Chondrocyte (in vitro differentiated cells): ENCODE measurements around the gene AIF1L. TPM values are rescaled to one million over a fixed set of nuclear protein-coding genes. Genes with fewer than 3 reads are reported as not detected.
"Not testable (repeated sequence)": the region's sequence is repeated elsewhere in the genome, so short reads cannot be mapped to it uniquely, and the experiment has no call there.

Source experiments
- DNase-seq: peaks from one replicate; pipeline ENCODE4 v3.0.0; 2021; ENCODE audit warnings: mixed read lengths, low spot score
- H3K27ac Mint-ChIP-seq: one replicate; pipeline ENCODE4 v1.8.0; 2021; ENCODE audit warnings: mild to moderate bottlenecking, moderate library complexity, mixed read lengths; ENCODE audit not compliant: unreplicated experiment
- H3K27me3 Mint-ChIP-seq: 2 replicates; pipeline ENCODE4 v1.8.0; 2021; ENCODE audit warnings: low read depth, mixed read lengths
- H3K36me3 Mint-ChIP-seq: 2 replicates; pipeline ENCODE4 v1.8.0; 2021; ENCODE audit warnings: low read depth, mixed read lengths
- H3K4me1 Mint-ChIP-seq: 2 replicates; pipeline ENCODE4 v1.8.0; 2021; ENCODE audit warnings: low read depth, mild to moderate bottlenecking, mixed read lengths
- H3K4me3 Mint-ChIP-seq: one replicate; pipeline ENCODE4 v1.8.0; 2021; ENCODE audit warnings: mild to moderate bottlenecking, moderate library complexity, mixed read lengths; ENCODE audit not compliant: unreplicated experiment
- H3K9me3 Mint-ChIP-seq: 2 replicates; pipeline ENCODE4 v1.8.0; 2021; ENCODE audit warnings: low read depth, mixed read lengths
- CTCF ChIP-seq: fragments of 200-600 bp; sonication (generic); IDR thresholded peaks from 2 replicates; pipeline ENCODE4 v1.5.0; 2021; ENCODE audit warnings: antibody characterized with exemption, mild to moderate bottlenecking, moderate library complexity
- total RNA-seq: library from RNA; stranded (reverse); gene quantifications from 3 replicates; pipeline ENCODE4 v1.2.1, GENCODE V29; 2021

AIF1L gene
- total RNA-seq, 1 donor from 2014 or later = 30.1 TPM

DNA sequence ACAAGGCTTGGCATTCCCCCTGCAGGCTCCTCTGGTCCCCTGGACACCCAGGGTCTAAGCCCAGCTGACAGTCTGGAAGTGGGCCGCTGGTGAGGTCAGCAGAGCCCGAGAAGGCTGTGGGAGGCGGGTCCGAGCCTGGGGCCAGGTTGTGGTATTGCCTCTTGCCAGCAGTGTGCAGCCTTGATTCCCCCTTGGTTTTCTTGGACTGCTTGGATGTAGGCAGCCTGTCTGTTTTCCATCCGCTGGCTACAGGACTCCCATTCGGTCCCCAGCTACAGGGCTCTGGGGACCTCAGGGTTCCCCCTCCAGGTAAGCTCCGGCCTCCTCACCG is 1.6 kb downstream of the AIF1L start:
- Mint-ChIP-seq H3K9me3 (no peaks in the 10 kb centered on the region), H3K27me3 (peaks cover 6% of the 10 kb centered on the region), H3K4me1 (peaks cover 52% of the 10 kb centered on the region), H3K36me3 (no peaks in the 10 kb centered on the region), H3K4me3 (peak overlapping the region; percentile 71), H3K27ac (no peak overlapping the region)
- no peak for TF ChIP-seq CTCF
- DNase-seq = no peak

DNA sequence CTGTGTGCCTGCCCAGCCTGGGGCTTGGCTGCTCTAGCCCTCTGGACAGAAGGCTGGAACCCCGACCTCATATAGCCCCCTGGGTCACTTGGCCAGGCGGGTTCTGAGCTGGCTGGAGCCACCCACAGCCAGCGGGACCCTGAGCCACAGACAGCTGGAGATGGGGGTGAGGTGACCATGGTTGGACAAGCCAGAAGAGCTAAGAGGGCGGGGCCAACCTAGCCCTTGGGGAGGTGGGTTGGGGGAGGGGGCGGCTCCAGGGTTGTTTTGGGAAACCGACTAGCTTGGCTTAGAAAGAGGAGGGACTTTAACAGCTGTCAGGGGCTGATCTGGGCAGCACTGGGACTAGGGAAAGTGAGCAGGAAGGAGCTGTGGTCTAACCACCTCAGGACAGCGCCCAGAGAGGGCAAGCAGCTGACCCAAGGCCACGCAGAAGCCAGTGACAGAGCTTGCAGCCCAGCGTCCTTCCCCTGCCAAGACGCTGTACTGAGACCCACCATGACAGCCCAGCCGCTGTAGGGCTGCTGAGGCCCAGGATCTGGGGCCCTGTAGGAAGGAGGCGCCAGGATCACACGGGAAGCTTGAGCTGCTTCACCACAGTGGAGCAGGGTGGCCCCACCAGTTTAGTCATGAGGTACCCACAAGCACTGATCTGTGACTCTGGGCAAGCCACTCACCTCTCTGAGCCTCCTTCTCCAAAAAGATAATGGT is 2.2 kb downstream of the AIF1L start:
- no peaks in the 10 kb centered on the region for H3K9me3 Mint-ChIP-seq
- TF ChIP-seq CTCF = no peak
- H3K27me3 Mint-ChIP-seq = peaks cover 6% of the 10 kb centered on the region
- H3K4me3 Mint-ChIP-seq = no peak overlapping the region
- H3K4me1 Mint-ChIP-seq = peaks cover 53% of the 10 kb centered on the region
- DNase-seq = no peak
- H3K36me3 Mint-ChIP-seq = no peaks in the 10 kb centered on the region
- no peak overlapping the region for H3K27ac Mint-ChIP-seq

DNA sequence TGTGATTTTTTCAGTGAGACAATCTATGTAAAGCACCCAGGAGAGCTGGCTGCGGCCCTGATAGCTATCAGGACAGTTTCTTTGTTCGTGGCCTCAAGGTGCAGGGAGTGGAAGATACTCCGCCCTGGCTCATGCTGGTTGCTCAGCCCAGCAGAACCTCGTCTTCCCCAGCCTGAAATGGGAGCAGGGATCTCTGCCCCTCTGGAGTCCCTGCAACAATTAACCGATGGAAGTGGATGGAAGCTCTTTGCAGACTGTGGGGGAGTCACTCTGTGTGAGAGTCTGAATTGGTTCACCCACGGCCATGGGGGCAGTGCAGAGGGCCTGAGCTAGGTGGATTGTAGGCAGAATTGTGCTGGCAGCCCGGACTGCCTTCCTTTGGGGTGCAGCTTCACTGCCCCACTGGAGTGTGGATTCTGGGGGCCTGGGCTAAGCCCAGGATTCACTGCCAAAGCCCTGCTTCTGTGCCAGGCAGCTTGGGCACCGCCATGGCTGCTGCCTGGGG is 2.8 kb downstream of the AIF1L start:
- TF ChIP-seq CTCF = no peak
- Mint-ChIP-seq H3K36me3 (no peaks in the 10 kb centered on the region), H3K4me1 (peaks cover 53% of the 10 kb centered on the region), H3K27me3 (peaks cover 6% of the 10 kb centered on the region), H3K4me3 (no peak overlapping the region), H3K9me3 (no peaks in the 10 kb centered on the region), H3K27ac (peak overlapping the region; percentile 24)
- no peak for DNase-seq

- Mint-ChIP-seq H3K4me1 (peaks cover 47% of the 10 kb centered on the region), H3K27ac (peak overlapping the region; percentile 91)
- not testable (repeated sequence) for H3K9me3 Mint-ChIP-seq, DNase-seq, H3K4me3 Mint-ChIP-seq, H3K27me3 Mint-ChIP-seq, H3K36me3 Mint-ChIP-seq
Observed at GRCh38 chr9:131099845-131100244, 3.5 kb downstream of the AIF1L start.

GRCh38 chr9:131100445-131100844 is 4.1 kb downstream of the AIF1L start:
- H3K4me1 Mint-ChIP-seq = peaks cover 45% of the 10 kb centered on the region
- peak overlapping the region; percentile 91 for H3K27ac Mint-ChIP-seq
- no peak for TF ChIP-seq CTCF
- H3K36me3 Mint-ChIP-seq = no peaks in the 10 kb centered on the region
- no peaks in the 10 kb centered on the region for H3K9me3 Mint-ChIP-seq
- peak overlapping the region; percentile 16 for H3K4me3 Mint-ChIP-seq
- DNase-seq = no peak
- peaks cover 3% of the 10 kb centered on the region for H3K27me3 Mint-ChIP-seq
